GM12891 (cell line): ENCODE measurements around the gene MAPK11.

ENCODE experiments used
- PAX5 ChIP-seq: IDR thresholded peaks from 2 replicates; pipeline ENCODE4 v1.6.1; 2011; ENCODE audit warnings: low read length, moderate library complexity, mild to moderate bottlenecking; ENCODE audit not compliant: insufficient read depth, severe bottlenecking
- POLR2A ChIP-seq: IDR thresholded peaks from 2 replicates; pipeline ENCODE4 v1.6.1; 2011; ENCODE audit warnings: low read depth, low read length, control low read depth
- POLR2AphosphoS5 ChIP-seq: IDR thresholded peaks from 2 replicates; pipeline ENCODE4 v1.6.1; 2011; ENCODE audit warnings: low read depth, low read length, control low read depth
- POU2F2 ChIP-seq: IDR thresholded peaks from 2 replicates; pipeline ENCODE4 v1.6.1; 2011; ENCODE audit warnings: low read depth, mild to moderate bottlenecking, control low read depth, low read length, moderate library complexity
- SPI1 ChIP-seq: IDR thresholded peaks from 2 replicates; pipeline ENCODE4 v1.6.1; 2011; ENCODE audit warnings: low read depth, low read length, control low read depth
- TAF1 ChIP-seq: IDR thresholded peaks from 2 replicates; pipeline ENCODE4 v1.6.1; 2011; ENCODE audit warnings: low read depth, low read length, control low read depth

DNA sequence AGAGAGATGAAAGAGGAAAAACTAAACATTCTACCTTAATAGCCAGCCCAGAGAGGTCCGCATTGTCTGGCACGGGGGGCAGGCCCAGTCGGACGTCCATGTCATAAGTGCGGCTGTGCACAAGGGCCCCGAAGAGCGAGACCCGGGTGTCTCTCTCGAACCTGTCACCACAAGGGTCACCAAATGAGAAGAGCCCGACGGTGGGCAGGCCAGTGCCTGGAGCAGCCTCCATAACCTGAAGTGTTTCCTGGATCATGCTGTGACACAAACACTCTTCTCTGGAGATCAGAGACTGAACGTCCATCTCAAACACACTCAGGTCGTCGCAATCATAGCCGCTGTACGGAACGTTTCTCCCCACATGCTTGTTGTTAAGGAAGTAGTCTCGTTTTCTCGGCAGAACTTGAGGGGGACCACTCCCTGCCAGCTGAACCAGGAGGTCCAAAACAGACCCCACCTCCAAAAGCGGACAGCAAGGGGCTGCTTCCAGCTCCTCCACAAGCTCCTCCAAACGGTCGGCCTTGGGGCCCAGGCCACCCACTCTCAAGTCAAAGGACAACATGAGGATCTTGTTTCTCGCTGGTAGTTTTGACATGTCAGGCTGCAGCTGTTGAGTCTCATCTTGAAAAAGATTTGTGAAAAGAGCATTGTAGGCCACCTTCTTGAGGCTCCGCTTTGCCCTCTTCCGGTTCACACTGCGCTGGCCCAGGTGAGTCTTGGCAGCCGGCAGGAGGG is 26.3 kb downstream of the MAPK11 start:
- no peak for TF ChIP-seq TAF1
- no peak for TF ChIP-seq POLR2AphosphoS5
- TF ChIP-seq POLR2A: no peak
- TF ChIP-seq SPI1: no peak
- TF ChIP-seq PAX5: no peak
- no peak for TF ChIP-seq POU2F2
